GM12878 (cell line): ENCODE measurements around the gene EPB41. TPM values are rescaled to one million over a fixed set of nuclear protein-coding genes. Genes with fewer than 3 reads are reported as not detected.

ENCODE experiments used
- ATAC-seq: fragments of 200-7000 bp; cut with Tn5 transposase; 3 replicates; pipeline ENCODE4 v1.9.1; 2020; ENCODE audit warnings: mild to moderate bottlenecking, moderate library complexity
- BruUV-seq: library from RNA; stranded (reverse); fragments of 400-500 nt; replicated peaks from 2 replicates; lab custom pipeline; 2021; lab: Mats Ljungman, UMichigan
- CTCF ChIA-PET: fragments of 300-600 bp; sonication (Branson Sonifier 250); formaldehyde crosslinking; extraction: SDS; loops from one replicate; lab custom pipeline; 2021; ENCODE audit warnings: inconsistent platforms; lab: Yijun Ruan, JAX
- POLR2A ChIA-PET: fragments of 350-600 bp; formaldehyde crosslinking; extraction: SDS; loops from one replicate; lab custom pipeline; 2021; ENCODE audit warnings: inconsistent platforms; lab: Charles Lee
- RAD21 ChIA-PET: fragments of 300-600 bp; sonication (Branson Sonifier 250); formaldehyde crosslinking; loops from one replicate; lab custom pipeline; 2023; ENCODE audit warnings: antibody characterized with exemption; ENCODE audit not compliant: unreplicated experiment; lab: Charles Lee
- SMC1A ChIA-PET: fragments of 300-600 bp; sonication (Branson Sonifier 250); formaldehyde crosslinking; loops from one replicate; lab custom pipeline; 2023; ENCODE audit not compliant: unreplicated experiment, uncharacterized antibody; lab: Charles Lee
- DNase-seq: peaks from one replicate; pipeline ENCODE4 v3.0.0-alpha.2; 2011; ENCODE audit warnings: low read depth, low spot score
- FAIRE-seq: peaks from 3 replicates; lab custom pipeline; 2011; peaks lifted over from hg19 to GRCh38; lab: Jason Lieb, UNC
- H2AFZ ChIP-seq: 2 replicates; pipeline ENCODE4 v1.6.0; 2011; ENCODE audit warnings: low read depth, low read length, control low read depth; ENCODE audit not compliant: control insufficient read depth
- H3K27ac ChIP-seq: 2 replicates; pipeline ENCODE4 v1.5.1; 2011; ENCODE audit warnings: control low read depth; ENCODE audit not compliant: control insufficient read depth, insufficient read depth
- H3K27me3 ChIP-seq, 2 experiments: replicated peaks in 1 of 2; 2 replicates each; pipeline versions ENCODE4 v1.6.0 to v1.6.1; 2011; ENCODE audit warnings: low read length in 1 of 2; ENCODE audit not compliant: control insufficient read depth in 2 of 2, insufficient read depth in 2 of 2
- H3K36me3 ChIP-seq, 2 experiments: 2 replicates each; pipeline ENCODE4 v1.5.1; 2011; ENCODE audit warnings: low read length in 1 of 2; ENCODE audit not compliant: control insufficient read depth in 2 of 2, insufficient read depth in 2 of 2
- H3K4me1 ChIP-seq: 2 replicates; pipeline ENCODE4 v1.6.1; 2011; ENCODE audit warnings: mild to moderate bottlenecking, low read length, moderate library complexity, mixed read lengths; ENCODE audit not compliant: control insufficient read depth, insufficient read depth
- H3K4me2 ChIP-seq: 2 replicates; pipeline ENCODE4 v1.6.0; 2011; ENCODE audit warnings: control low read depth; ENCODE audit not compliant: control insufficient read depth, insufficient read depth
- H3K4me3 ChIP-seq: fragments of 200-600 bp; sonication (generic); 2 replicates; pipeline ENCODE4 v1.5.1; 2016
- H3K79me2 ChIP-seq: 2 replicates; pipeline ENCODE4 v1.6.0; 2011; ENCODE audit warnings: low read length; ENCODE audit not compliant: control insufficient read depth, insufficient read depth
- H3K9ac ChIP-seq: 2 replicates; pipeline ENCODE4 v1.8.0; 2011; ENCODE audit warnings: low read length, control low read depth, mixed read lengths; ENCODE audit not compliant: control insufficient read depth, insufficient read depth
- H3K9me3 ChIP-seq: replicated peaks from 3 replicates; pipeline ENCODE4 v1.5.1; 2011; ENCODE audit warnings: mild to moderate bottlenecking, low read length; ENCODE audit not compliant: control insufficient read depth, insufficient read depth
- H4K20me1 ChIP-seq: 2 replicates; pipeline ENCODE4 v1.6.0; 2011; ENCODE audit not compliant: control insufficient read depth, insufficient read depth
- CHD1 ChIP-seq: IDR thresholded peaks from 2 replicates; pipeline ENCODE4 v1.6.1; 2012; ENCODE audit warnings: low read depth, low read length, improper control_type of control experiment
- CREB1 ChIP-seq: IDR thresholded peaks from 2 replicates; pipeline ENCODE4 v1.6.1; 2012; ENCODE audit warnings: low read depth, mild to moderate bottlenecking, inconsistent platforms
- CTCF ChIP-seq, 3 experiments: IDR thresholded peaks in 2 of 3; conservative IDR thresholded peaks in 1 of 3; 2 replicates each; pipeline ENCODE4 v1.5.1; 2011; ENCODE audit warnings: low read depth in 3 of 3, low read length in 3 of 3, mild to moderate bottlenecking in 3 of 3, control low read depth in 2 of 3, moderate library complexity in 2 of 3, inconsistent platforms in 1 of 3, mixed read lengths in 1 of 3; ENCODE audit not compliant: control insufficient read depth in 2 of 3, insufficient read depth in 1 of 3; ENCODE audit errors: extremely low read depth in 1 of 3
- EED ChIP-seq: sonication (generic); IDR thresholded peaks from 2 replicates; pipeline ENCODE4 v1.6.1; 2016; ENCODE audit warnings: antibody characterized with exemption, low read depth
- HCFC1 ChIP-seq: fragments of 150-350 bp; IDR thresholded peaks from 2 replicates; pipeline ENCODE4 v1.6.1; 2014; ENCODE audit warnings: low read length
- KAT2A ChIP-seq: conservative IDR thresholded peaks from 2 replicates; pipeline ENCODE4 v1.6.1; 2011; ENCODE audit warnings: low read depth, low read length; ENCODE audit not compliant: control insufficient read depth
- NFXL1 ChIP-seq: fragments of 450-650 bp; IDR thresholded peaks from 2 replicates; pipeline ENCODE4 v1.6.1; 2017; ENCODE audit warnings: antibody characterized with exemption, mild to moderate bottlenecking, borderline replicate concordance
- NKRF ChIP-seq: fragments of 450-650 bp; conservative IDR thresholded peaks from 2 replicates; pipeline ENCODE4 v1.6.1; 2017; ENCODE audit warnings: mild to moderate bottlenecking, moderate library complexity
- NR2F1 ChIP-seq: fragments of 450-650 bp; conservative IDR thresholded peaks from 2 replicates; pipeline ENCODE4 v1.6.1; 2017; ENCODE audit warnings: mild to moderate bottlenecking
- PKNOX1 ChIP-seq: fragments of 450-650 bp; IDR thresholded peaks from 2 replicates; pipeline ENCODE4 v1.6.1; 2016; ENCODE audit warnings: mild to moderate bottlenecking
- SMC3 ChIP-seq: IDR thresholded peaks from 2 replicates; pipeline ENCODE4 v1.6.1; 2011; ENCODE audit warnings: low read length, improper control_type of control experiment, borderline replicate concordance
- SP1 ChIP-seq: IDR thresholded peaks from one replicate; pipeline ENCODE4 v1.6.1; 2011; ENCODE audit warnings: low read depth, low read length
- SPI1 ChIP-seq: IDR thresholded peaks from 2 replicates; pipeline ENCODE4 v1.6.1; 2011; ENCODE audit warnings: low read depth, mild to moderate bottlenecking, low read length, moderate library complexity, borderline replicate concordance; ENCODE audit not compliant: insufficient read depth
- TBL1XR1 ChIP-seq: IDR thresholded peaks from 2 replicates; pipeline ENCODE4 v1.6.1; 2012; ENCODE audit warnings: low read depth, low read length, improper control_type of control experiment
- WGBS: methylation state at CpG from one replicate; pipeline ENCODE4 v1.1.6; 2016; ENCODE audit warnings: low lambda C conversion rate; ENCODE audit not compliant: insufficient replicate concordance, insufficient coverage; ENCODE audit errors: missing lambda C conversion rate; 5-methylcytosine and 5-hydroxymethylcytosine counted together
- in situ Hi-C: fragments of 300-500 bp; cut with MboI; formaldehyde crosslinking; loops from 9 replicates; pipeline ENCODE4 v1.14.3; 2018; ENCODE audit warnings: mixed read lengths
- intact Hi-C: fragments of 100-400 bp; cut with micrococcal nuclease; formaldehyde crosslinking; loops from one replicate; pipeline ENCODE4 v1.14.2; 2022; ENCODE audit not compliant: unreplicated experiment
- polyA plus RNA-seq, 11 experiments: library from polyadenylated mRNA; depleted of rRNA in 4 of 11; unstranded in 6 of 11; stranded (reverse) in 5 of 11; fragments of >200 nt; fragmentation: Nextera tagmentation in 4 of 11; fragmentation: Illumina TruSeq in 1 of 11; extraction: Ambion mirVana in 4 of 11; extraction: Trizol in 1 of 11; gene quantifications; 1 replicate in 1 of 11; 2 replicates in 10 of 11; pipeline versions ENCODE4 v1.2.1 to v1.2.3, GENCODE V29; 2011 to 2016; ENCODE audit warnings: inconsistent platforms in 2 of 11, missing spikeins in 2 of 11, low read depth in 1 of 11
- total RNA-seq, 4 experiments: library from RNA; depleted of rRNA in 3 of 4; stranded (reverse); fragments of >200 nt in 3 of 4; fragmentation: Illumina TruSeq in 1 of 4; extraction: Trizol in 1 of 4; gene quantifications; 2 replicates each; pipeline versions ENCODE4 v1.2.1 to v1.2.3, GENCODE V29; 2013 to 2021

EPB41 gene
- total and polyA plus RNA-seq, 10 of the 15 experiments (the other 5 are each of a cell fraction or from before 2014, with no cell fraction given): 1.1 to 77.6 (median 58.8) TPM

GRCh38 chr1:28869952-28870351 lies 44.4 kb upstream of the EPB41 start:
- POLR2A ChIA-PET: no interaction called here
- Histone ChIP-seq H3K9me3 (no peaks in the 10 kb centered on the region), H2AFZ (no peak overlapping the region), H3K4me2 (no peak overlapping the region), H3K36me3 (no peaks in the 10 kb centered on the region), H4K20me1 (no peaks in the 10 kb centered on the region)
- SMC1A ChIA-PET: interaction anchor here (0.7 to 1.6 kb wide), 2 partner anchors 8 to 21 kb away, joined by 3 read pairs; no protein-coding TSS in a partner anchor
- FAIRE-seq (no peak), ATAC-seq (no peak)
- CTCF ChIA-PET: interaction anchor here (0.6 kb wide), 1 partner anchor 949 kb away, joined by 3 read pairs; no protein-coding TSS in a partner anchor
- intact Hi-C loops: no loop called here
- TF ChIP-seq EED (no peak), KAT2A (no peak), NKRF (no peak), PKNOX1 (no peak), TBL1XR1 (no peak), NR2F1 (no peak), CHD1 (no peak), CREB1 (no peak), SPI1 (no peak), HCFC1 (no peak), NFXL1 (no peak), SP1 (no peak), SMC3 (no peak), CTCF (IDR thresholded peaks at IDR 0.05 in 2 of 3, conservative IDR thresholded peaks at IDR 0.05 in 1 of 3; ENCODE audit: control insufficient read depth in 2 of 3, extremely low read depth in 1 of 3, insufficient read depth in 1 of 3, low read depth in 3 of 3, low read length in 3 of 3) (no peak)
- TF ChIP-seq, all 136 proteins: peak for 0
- Histone ChIP-seq H3K79me2 (no peaks in the 10 kb centered on the region), H3K4me1 (no peaks in the 10 kb centered on the region), H3K9ac (no peak overlapping the region), H3K27ac (no peak overlapping the region), H3K4me3 (no peak overlapping the region), H3K27me3 (no peaks in the 10 kb centered on the region; a peak in 1 of 4 replicates)
- BruUV-seq: no TSS peak
- WGBS: 85% methylated on average over 5 of the region's 5 CpGs
- in situ Hi-C loops: loop anchor here (10.0 kb wide), 1 partner anchor 505 kb away; the partner anchor contains the start of gene PHACTR4
- RAD21 ChIA-PET: interaction anchor here (1.4 kb wide), 1 partner anchor 85 kb away, joined by 5 read pairs; no protein-coding TSS in a partner anchor
- DNase-seq: no peak
